Muscle of leg (tissue), 11 donors: ENCODE data around the gene MECR. TPM values are rescaled to one million over a fixed set of nuclear protein-coding genes. Genes with fewer than 3 reads are reported as not detected.
"Not testable (repeated sequence)": the region's sequence is repeated elsewhere in the genome, so short reads cannot be mapped to it uniquely, and the experiment has no call there.

Experiments used
- DNase-seq: peaks from one replicate; pipeline ENCODE4 v3.0.0; 2013
- H3K27ac ChIP-seq: one replicate; pipeline ENCODE4 v1.5.1; 2013; ENCODE audit warnings: mild to moderate bottlenecking, low read length, control low read depth
- H3K27me3 ChIP-seq: one replicate; pipeline ENCODE4 v1.6.1; 2013; ENCODE audit warnings: low read length; ENCODE audit not compliant: control insufficient read depth, insufficient read depth
- H3K36me3 ChIP-seq: one replicate; pipeline ENCODE4 v1.6.1; 2013; ENCODE audit warnings: low read length; ENCODE audit not compliant: control insufficient read depth, insufficient read depth
- H3K4me1 ChIP-seq: one replicate; pipeline ENCODE4 v1.6.1; 2013; ENCODE audit warnings: low read length; ENCODE audit not compliant: control insufficient read depth, insufficient read depth
- H3K4me3 ChIP-seq: one replicate; pipeline ENCODE4 v1.5.1; 2013; ENCODE audit warnings: low read length, control low read depth
- H3K9me3 ChIP-seq: replicated peaks from 2 replicates; pipeline ENCODE4 v1.6.1; 2013; ENCODE audit warnings: low read depth, low read length; ENCODE audit not compliant: control insufficient read depth
- WGBS: methylation state at CpG from one replicate; pipeline ENCODE4 v1.1.5; 2013; ENCODE audit warnings: missing lambda C conversion rate; ENCODE audit not compliant: insufficient coverage; 5-methylcytosine and 5-hydroxymethylcytosine counted together
- polyA plus RNA-seq, 8 donors: library from polyadenylated mRNA; unstranded; fragments of 120-200 nt; gene quantifications; one replicate each; pipeline versions ENCODE4 v1.2.1 to v1.2.3, GENCODE V29; 2013; ENCODE audit warnings: inconsistent platforms in 1 of 8, low replicate concordance in 1 of 8; ENCODE audit not compliant: insufficient read length in 8 of 8, insufficient read depth in 1 of 8
- total RNA-seq: library from RNA; stranded (reverse); fragments of 120-200 nt; gene quantifications from one replicate; pipeline ENCODE4 v1.2.4, GENCODE V29; 2013

MECR gene
- total and polyA plus RNA-seq, 9 donors: 17.5 to 24.1 (median 21.9) TPM

- H3K4me1 ChIP-seq: peaks cover 5% of the 10 kb centered on the region
- H3K27me3 ChIP-seq: no peaks in the 10 kb centered on the region
- WGBS: no CpG with 5 or more reads among the region's 3 CpGs
- no peak for DNase-seq
- peak overlapping the region; percentile 65 for H3K27ac ChIP-seq
- no peaks in the 10 kb centered on the region for H3K9me3 ChIP-seq
- peaks cover 64% of the 10 kb centered on the region for H3K36me3 ChIP-seq
- H3K4me3 ChIP-seq: no peak overlapping the region
Observed at GRCh38 chr1:29157269-29157601, 73.5 kb downstream of the MECR start.

GRCh38 chr1:29156543-29157268, 74.0 kb downstream of the MECR start:
- H3K4me3 ChIP-seq: no peak overlapping the region
- peaks cover 5% of the 10 kb centered on the region for H3K4me1 ChIP-seq
- no peaks in the 10 kb centered on the region for H3K27me3 ChIP-seq
- peak overlapping the region; percentile 65 for H3K27ac ChIP-seq
- peaks cover 67% of the 10 kb centered on the region for H3K36me3 ChIP-seq
- DNase-seq: peak; percentile 52
- 8% methylated on average over 2 of the region's 10 CpGs for WGBS
- H3K9me3 ChIP-seq: no peaks in the 10 kb centered on the region

GRCh38 chr1:29152046-29152805, 78.5 kb downstream of the MECR start:
- no peak overlapping the region for H3K27ac ChIP-seq
- 93% methylated on average over 4 of the region's 8 CpGs for WGBS
- no peak for DNase-seq
- peaks cover 80% of the 10 kb centered on the region for H3K36me3 ChIP-seq
- H3K9me3 ChIP-seq: no peaks in the 10 kb centered on the region
- H3K27me3 ChIP-seq: no peaks in the 10 kb centered on the region
- H3K4me3 ChIP-seq: no peak overlapping the region
- H3K4me1 ChIP-seq: peaks cover 5% of the 10 kb centered on the region

- 98% methylated on average over 6 of the region's 9 CpGs for WGBS
- not testable (repeated sequence) for DNase-seq, H3K4me3 ChIP-seq
Observed at GRCh38 chr1:29150346-29150745, 80.4 kb downstream of the MECR start.

GRCh38 chr1:29148656-29149491, 81.9 kb downstream of the MECR start:
- H3K9me3 ChIP-seq: no peaks in the 10 kb centered on the region
- DNase-seq: no peak
- no peak overlapping the region for H3K27ac ChIP-seq
- no peaks in the 10 kb centered on the region for H3K4me1 ChIP-seq
- H3K4me3 ChIP-seq: no peak overlapping the region
- WGBS: 95% methylated on average over 28 of the region's 35 CpGs
- H3K27me3 ChIP-seq: no peaks in the 10 kb centered on the region
- H3K36me3 ChIP-seq: peaks cover 74% of the 10 kb centered on the region

More at GRCh38 chr1:29150346-29150745, 80.4 kb downstream of the MECR start:
- not testable (repeated sequence) for H3K4me1 ChIP-seq, H3K9me3 ChIP-seq, H3K27ac ChIP-seq, H3K27me3 ChIP-seq
- peaks cover 84% of the 10 kb centered on the region for H3K36me3 ChIP-seq

- Histone ChIP-seq H3K9me3 (no peaks in the 10 kb centered on the region), H3K36me3 (peaks cover 49% of the 10 kb centered on the region), H3K4me3 (no peak overlapping the region), H3K4me1 (no peaks in the 10 kb centered on the region), H3K27me3 (no peaks in the 10 kb centered on the region), H3K27ac (no peak overlapping the region)
- WGBS: 75% methylated on average over 8 of the region's 8 CpGs
- DNase-seq: no peak
Observed at GRCh38 chr1:29145739-29146437, 84.8 kb downstream of the MECR start.

- WGBS: no CpG with 5 or more reads among the region's 2 CpGs
- H3K27me3 ChIP-seq: no peaks in the 10 kb centered on the region
- no peak overlapping the region for H3K4me3 ChIP-seq
- H3K4me1 ChIP-seq: no peaks in the 10 kb centered on the region
- DNase-seq: no peak
- H3K9me3 ChIP-seq: no peaks in the 10 kb centered on the region
- no peak overlapping the region for H3K27ac ChIP-seq
- H3K36me3 ChIP-seq: peaks cover 34% of the 10 kb centered on the region
Observed at GRCh38 chr1:29144178-29144577, 86.6 kb downstream of the MECR start.

GRCh38 chr1:29142714-29143113, 88.0 kb downstream of the MECR start:
- Histone ChIP-seq H3K36me3 (peaks cover 20% of the 10 kb centered on the region), H3K4me1 (no peaks in the 10 kb centered on the region), H3K9me3 (no peaks in the 10 kb centered on the region), H3K4me3 (no peak overlapping the region), H3K27me3 (no peaks in the 10 kb centered on the region), H3K27ac (no peak overlapping the region)
- no CpG with 5 or more reads among the region's 2 CpGs for whole genome bisulfite sequencing
- no peak for DNase-seq
